ENCODE results near the gene UBTD1.

UBTD1 gene

DNA sequence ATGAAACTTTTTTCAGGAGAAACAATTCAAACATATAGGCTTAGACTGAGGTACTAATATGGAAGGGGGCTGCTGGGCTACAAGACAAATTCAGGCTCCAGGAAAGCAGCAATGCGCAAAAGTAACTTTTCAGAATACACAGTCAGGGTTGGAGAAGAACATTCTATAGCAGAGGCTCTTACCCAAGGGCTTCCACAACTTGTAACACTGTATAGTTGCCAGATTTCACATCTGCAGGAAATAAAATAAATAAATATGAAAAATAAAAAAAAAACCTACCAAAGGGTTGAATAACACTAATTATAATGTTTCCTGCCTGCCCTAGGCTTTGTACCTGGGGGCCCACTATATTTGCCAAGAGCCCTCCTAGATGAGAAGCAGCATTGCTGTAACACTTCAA is 14.8 kb upstream of the UBTD1 start:
- DNase-seq: no peak

DNA sequence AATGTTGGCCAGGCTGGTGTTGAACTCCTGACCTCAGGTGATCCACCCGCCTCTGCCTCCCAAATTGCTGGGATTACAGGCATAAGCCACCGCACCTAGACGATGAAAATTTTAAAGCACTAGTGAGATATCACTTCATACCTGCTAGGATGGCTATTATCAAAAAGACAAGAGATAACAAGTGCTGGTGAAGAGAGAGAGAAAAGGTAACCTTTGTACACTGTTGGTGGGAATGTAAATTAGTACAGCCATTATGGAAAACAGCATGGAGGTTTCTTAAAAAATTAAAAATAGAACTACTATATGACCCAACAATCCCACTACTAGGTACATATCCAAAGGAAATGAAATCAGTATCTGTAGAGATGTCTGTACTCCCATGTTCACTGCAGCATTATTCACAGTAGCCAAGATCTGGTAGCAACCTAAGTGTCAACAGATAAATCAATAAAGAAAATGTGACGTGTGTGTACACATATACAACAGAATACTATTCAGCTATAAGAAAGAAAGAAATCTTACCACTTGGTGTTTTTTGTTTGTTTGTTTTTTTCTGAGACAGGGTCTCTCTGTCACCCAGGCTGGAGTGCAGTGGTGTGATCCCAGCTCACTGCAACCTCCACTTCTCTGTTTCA is 13.0 kb upstream of the UBTD1 start:
- no peak for DNase-seq

DNA sequence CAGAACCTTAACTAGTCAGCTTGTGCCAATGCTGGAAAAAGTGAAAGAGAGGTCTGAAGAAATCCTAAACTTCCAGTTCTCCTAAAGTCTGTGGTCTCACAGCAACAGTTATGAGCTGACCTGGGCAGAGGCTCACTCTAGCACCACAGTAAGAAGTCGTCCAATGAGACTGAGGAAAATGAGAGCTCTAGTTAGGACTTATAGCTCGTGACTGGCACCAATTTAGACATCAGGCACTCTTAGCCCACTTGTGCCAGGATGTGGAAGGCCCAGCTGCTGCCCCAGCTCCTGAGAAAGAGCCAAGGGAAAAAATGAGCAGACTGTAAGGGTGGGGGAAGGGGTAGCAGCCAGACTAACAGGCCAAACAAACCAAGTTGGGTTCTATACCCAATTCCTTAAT is 8.1 kb upstream of the UBTD1 start:
- DNase-seq: no peak

DNA sequence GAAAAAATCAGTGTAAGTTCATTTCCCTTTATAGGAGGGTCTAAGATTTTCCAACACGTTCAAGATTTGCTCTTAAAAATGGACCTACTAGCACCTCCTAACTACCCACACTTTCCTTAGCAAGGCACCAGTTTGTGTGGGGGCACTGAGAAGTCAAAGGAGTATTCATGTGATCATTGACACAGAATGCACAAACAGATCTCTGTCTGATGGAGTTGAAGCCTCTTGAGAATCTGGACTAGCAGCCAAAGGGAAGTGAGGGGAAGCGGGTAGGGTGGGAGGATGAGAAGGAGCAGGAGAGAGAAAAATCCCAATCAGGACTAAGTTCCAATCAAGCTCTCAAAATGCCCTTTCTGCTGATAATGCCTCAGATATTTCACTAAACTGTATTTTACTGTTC is 4.6 kb upstream of the UBTD1 start:
- no peak for DNase-seq

DNA sequence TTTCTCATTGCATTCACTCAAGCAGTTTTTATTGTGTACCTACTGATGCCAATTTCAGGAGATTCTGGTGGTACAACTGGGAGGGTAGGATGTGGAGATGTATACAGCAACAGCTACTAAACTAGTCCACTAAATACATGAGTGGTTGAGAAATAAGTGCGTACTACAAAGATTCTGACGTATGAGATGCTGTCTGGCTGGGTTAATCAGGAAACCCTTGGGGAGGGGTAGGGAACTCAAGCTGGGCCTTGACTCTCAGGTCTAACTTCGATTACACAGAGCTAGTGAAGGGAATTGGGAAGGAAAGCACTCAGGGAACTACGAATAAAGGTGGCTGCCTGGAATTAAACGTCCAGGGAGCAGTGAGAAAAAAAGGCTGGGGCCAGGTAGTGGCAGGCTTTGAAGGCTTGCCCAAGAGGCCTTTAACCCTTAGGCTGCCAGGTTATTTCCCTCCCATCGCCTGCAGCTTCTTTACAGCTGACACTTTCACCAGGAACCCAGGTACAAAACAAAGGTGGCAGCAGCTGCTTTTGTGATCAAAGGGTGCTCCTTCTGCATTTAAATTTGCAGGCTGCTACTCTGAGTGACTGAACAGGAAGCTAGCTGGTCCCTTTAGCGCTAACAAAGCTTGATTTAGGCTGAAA is 3.7 kb upstream of the UBTD1 start:
- DNase-seq: peak; percentile 27

DNA sequence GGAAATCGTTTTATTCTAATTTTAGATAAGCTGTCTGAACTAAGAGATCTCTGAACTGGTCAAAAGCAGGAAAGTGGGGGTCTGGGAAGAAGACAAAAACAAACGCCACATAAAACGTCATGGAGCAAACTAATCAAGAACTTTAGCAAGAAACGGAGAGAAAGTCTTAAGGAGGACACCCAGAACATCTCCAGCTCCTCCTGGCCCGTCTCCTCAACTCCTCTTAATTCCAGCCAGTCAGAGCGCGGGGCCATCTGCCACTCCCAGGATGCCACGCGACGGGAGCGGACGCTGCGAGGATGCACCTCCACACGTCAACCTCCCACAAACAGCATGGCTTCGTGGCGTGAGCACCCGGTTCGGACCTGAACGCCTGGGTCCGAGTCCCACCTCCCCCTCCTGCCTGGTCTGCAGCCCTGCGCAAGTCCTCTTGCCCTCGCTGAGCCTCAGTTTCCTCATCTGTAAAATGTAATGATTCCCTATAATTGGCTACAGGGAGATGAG is 1.1 kb upstream of the UBTD1 start:
- DNase-seq: peak; percentile 70

DNA sequence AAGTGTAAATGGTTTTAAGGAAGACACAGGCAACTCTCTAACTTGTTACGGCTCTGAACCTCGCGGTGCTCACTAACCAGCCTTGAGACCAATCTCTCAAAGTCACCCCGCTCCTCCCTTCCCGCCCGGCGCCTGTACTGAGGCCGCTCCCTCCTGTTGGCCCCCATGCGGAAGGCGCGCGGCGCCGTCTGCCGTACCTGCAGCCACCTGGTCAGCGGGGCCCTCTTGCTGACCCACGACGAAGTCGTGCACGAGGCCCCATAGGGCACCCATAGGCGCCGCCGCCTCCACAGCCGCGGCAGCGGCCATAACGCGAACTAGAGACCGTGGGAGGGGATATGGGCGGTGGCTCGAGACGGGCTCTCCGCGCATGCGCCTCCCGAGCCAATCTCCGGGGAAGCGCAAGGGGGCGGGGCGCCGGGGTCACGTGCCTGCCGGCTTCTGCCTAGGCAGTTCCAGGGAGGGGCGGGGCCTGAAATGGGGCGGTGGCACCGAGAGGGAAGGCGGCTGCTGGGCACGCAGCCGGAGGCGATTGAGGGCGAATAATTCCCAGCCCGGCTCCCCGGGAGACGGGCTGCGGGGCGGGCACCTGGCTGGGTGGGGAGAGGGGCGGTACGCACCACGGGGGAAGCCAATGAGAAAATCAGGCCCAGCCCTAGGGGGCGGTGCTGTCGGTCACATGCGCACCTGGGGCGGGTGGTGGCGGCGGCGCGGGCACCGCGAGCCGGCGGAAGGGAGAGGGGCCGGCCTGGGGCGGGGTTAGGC is 466 bp upstream of the UBTD1 start, which contains the start of gene MMS19:
Gene MMS19, minus strand, starts transcription at position 347 of the 765 bp plus-strand sequence. Its CDS starts 38 bp downstream, at position 309.
- peak; percentile 98 for DNase-seq

DNA sequence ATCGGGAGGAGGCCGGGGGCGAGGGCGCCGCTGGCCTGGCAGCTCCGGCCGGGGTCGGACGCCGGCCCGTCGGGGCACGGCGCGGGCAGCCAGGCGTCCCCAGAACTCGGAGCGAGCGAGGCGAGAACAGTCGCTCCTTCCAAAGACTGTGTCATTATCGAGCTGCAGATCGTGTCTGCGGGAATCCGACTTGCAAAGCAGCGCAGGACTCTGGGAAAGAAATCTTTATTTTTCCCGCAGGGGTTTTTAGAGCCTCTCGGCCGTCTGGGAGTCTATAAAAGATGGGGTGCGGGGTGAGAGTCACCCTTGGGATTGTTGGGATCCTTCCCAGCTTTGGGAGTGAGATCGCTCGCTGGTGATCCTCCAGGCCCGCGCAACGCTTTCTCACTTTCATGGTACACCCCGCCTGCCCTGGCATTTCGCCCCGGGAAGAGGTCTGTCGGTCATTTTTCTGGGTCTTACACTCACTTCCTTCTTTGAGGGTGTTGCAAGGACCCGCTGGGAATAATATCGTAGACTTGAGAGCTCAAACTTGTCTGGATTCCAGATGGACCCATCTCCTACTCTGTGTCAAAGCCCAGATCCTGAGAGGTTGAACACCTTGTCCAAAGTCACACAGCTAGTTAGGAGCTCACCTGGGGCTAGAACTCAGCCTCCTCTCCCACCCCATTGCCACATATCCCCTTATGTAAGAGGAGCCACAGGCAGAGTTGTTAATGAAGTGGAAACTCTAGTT is 1.0 kb downstream of the UBTD1 start:
- DNase-seq: peak; percentile 5

DNA sequence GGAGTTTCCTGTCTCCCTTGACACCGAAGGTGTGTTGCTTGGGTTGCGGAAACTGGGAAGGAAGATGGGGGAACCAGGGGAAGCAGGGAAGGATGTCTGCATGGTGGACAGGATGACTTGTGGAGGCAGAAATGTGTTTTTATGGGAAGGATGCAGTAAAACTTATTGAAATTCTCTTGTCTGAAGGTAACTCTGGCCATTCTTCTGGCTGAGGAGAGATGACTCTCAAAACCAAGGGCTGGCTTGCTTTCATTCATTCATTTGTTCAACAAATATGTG is 1.5 kb downstream of the UBTD1 start:
- no peak for DNase-seq

DNA sequence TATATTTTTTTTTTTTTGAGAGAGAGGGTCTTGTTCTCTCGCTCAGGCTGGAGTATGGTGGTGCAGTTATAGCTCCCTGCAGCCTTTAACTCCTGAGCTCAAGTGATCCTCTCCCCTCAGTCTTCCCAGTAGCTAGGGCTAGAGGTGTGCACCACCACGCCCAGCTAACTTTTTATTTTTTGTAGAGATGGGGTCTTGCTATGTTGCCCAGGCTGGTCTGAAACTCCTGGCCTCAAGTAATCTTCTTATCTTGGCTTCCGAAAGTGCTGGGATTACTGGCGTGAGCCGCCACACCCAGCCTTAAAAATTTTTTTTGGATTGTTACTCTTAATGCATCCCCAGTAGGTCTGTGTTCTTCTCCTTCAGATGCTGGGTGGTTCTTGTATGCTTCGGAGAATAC is 4.2 kb downstream of the UBTD1 start:
- DNase-seq: no peak

DNA sequence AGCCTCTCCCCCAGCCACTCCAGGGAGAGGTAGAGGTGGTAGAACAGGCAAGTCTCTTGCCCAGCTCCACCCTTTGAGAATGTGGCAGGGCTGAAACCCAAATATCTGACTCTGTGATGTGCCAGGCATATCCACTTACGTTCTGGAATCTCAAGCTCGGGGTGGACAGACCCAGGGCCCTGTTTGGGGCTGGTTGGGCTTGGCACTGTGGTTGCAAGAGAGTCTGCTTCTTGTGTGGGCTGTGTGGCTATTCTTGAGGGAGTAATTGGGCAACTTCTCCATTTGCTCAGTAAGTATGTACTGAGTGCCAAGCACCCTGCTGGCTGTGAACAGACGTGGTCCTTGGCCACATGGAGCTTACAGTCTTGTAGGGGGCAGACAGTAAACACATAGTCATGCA is 4.7 kb downstream of the UBTD1 start:
- no peak for DNase-seq

DNA sequence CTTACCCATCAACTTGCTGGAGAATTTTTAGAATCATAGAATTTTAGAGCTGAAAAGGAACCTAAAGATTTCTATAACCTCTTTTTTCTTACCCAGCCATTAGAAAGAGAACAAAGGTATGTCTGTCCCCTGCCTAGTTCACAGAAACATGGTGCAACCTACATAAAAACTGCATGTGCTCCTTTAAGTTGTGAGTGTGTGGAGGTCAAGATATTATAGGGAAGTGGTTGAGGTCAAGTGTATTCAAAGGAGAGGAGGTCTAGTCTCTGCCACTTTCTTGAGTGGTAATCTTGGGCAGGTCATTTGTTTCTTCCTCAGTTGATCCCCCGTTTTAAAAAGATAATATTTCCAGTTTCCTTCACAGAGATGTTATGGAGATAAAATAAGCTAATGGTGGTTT is 6.4 kb downstream of the UBTD1 start:
- no peak for DNase-seq

DNA sequence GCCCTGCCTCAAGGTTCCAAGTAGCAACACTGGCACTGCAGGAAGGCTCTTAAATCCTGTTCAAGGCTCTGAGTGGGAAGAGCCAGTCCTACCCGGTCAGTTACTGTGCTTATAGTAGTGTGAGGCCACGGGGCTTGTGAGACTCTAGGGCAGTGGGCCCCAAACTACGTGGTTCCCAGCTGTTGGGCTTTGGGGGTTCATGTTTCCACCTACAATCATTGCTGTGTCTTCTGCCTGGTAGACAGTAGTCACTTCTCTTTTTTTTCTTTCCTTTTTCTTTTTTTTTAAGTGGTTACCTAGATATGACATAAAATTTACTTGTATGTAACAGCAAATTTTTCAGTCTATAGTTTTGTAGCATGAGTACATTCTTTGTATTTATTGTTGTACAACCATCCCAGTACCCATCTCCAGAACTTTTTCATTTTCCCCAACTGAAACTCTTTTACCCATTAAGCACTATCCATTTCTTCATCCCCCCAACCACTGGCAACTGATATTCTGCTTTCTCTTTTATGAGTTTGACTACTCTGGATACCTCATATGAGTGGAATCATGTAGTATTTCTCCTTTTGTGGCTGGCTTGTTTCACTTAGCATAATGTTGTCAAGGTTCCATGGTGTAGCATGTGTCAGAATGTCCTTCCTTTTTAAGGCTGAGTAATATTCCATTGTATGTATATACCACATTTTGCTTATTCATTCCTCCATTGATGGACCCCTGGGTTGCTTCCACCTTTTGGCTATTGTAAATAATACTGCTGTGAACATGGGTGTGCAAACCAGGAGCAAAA is 7.7 kb downstream of the UBTD1 start:
- no peak for DNase-seq

DNA sequence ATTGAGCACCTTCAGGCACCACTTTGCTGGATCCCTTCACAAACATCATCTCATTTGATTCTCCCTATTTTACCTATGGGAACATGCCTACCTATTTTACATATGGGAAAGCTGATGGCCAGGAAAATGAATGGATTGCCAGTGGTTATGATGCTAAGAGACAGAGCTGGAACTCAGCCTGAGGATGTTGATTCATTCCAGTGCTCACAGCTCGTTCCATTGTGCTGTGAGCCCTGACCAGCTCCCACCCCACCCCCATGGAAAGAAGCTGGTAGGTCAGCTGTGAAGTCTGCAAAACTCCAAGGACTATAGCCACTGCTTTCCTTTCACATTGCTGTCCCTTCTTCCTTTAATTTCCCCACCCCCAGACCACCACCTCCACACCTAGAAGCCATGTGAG is 9.6 kb downstream of the UBTD1 start:
- no peak for DNase-seq

DNA sequence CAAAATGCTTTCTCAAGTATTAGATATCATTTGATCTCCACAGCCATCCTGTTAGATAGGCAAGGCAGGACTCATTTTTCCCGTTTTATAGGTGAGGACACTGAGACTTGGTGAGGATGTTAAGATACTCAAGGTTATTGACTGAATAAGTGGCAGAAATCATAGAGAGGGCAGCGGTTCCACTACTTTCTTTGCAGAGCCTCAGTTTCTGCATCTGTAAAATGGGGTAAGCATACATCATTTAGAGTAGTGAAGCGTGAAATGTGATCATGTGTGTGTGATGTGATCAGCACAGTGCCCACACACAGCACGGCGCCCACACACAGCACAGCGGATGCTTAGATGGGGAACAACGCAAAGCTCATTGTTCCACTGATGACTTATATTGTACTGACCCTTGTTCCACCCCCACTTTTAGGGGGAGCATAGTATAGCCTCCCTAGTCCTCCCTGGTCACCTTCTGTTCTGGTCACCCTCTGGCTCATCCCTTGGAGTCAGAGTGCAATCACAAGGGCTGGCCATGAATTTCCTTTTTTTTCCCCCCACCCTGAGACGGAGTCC is 10.5 kb downstream of the UBTD1 start:
- no peak for DNase-seq

DNA sequence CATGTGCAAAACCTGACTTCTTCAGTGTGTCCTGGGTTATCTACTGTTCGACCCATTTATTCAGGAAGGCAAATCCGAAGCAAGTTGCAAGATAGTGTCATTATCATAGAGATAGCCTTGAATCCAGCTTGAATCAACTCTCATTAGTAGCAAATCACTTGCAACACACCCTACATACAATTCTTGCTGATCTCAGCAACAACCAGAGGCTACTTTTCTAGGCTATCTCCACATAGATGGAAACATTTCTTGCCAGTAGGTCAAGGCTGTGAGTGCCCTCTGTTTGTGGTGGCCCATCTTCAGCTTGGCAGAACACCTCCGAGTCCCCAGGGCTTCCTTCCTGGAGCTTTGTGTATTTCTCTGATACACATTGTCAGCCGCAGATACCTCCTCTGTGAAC is 12.0 kb downstream of the UBTD1 start:
- no peak for DNase-seq

DNA sequence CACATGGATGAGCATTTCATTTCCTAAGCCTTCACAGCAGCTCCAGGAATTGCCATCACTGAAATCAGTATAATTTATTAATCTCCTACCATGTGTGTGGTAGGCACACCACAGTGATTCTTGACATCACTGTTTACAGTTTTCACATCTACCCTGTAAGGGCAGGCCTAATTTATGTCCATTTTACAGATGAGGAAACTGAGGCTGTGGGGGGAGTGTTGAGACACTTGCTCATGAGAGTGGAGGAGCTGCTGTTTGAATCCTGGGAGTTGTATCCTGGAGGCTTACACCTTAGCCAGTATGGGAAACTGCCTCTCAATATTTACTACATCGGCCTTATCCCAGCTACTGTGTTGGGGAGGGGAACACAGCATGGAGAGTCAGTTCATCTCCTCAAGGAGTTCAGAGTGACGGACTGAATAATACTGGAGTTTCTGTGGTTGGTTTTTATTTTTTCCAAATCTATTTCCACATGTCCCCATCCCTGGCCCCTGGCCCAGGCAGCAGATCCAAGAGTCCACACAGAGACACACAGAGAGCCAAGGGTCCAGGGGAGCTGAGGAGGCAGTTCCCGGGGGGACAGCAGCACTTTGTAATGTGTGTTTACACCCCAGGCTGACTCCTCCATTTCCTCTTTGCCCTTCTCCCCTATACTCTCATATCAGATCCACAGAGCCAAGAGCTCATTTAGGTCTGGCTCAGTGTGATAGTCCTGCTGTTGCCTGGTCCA is 13.2 kb downstream of the UBTD1 start:
- no peak for DNase-seq

DNA sequence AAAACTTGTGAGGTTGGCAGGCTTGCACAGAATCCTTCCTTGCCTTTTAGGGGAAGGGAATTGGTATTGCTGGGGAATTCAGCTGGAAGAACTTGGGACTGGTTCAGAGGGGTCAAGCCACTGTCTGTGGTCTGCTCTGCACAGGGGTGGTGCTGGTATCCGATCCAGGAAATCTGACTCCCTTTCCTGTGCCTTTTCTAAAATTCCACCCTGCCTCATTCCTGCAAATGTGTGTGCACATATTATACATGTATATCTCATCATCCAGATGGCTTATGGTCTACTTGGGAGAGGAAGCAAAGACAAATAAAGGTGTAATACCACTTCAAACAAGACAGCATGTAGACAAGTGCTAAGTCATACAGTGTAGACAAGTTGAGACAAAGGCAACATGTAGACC is 14.3 kb downstream of the UBTD1 start:
- DNase-seq: no peak

DNA sequence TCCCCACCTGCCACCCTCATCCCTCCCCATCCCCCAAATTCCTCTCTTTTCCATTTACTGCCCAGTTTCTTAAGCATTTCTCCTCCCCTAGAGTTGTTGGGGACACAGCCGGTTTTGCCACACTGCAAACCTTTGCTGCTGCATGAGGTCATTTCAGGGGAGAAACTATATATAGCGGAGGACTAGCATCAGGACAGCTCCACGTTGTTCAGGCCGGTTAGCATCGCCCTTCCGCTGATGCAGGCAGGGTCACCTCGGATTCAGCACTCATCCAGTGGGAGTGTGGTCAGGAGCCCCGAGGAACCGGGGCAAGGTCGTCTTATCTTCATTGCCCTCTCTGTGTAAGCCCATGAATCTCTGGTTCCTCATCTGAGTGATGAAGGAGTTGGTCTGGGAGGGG is 15.6 kb downstream of the UBTD1 start:
- no peak for DNase-seq

DNA sequence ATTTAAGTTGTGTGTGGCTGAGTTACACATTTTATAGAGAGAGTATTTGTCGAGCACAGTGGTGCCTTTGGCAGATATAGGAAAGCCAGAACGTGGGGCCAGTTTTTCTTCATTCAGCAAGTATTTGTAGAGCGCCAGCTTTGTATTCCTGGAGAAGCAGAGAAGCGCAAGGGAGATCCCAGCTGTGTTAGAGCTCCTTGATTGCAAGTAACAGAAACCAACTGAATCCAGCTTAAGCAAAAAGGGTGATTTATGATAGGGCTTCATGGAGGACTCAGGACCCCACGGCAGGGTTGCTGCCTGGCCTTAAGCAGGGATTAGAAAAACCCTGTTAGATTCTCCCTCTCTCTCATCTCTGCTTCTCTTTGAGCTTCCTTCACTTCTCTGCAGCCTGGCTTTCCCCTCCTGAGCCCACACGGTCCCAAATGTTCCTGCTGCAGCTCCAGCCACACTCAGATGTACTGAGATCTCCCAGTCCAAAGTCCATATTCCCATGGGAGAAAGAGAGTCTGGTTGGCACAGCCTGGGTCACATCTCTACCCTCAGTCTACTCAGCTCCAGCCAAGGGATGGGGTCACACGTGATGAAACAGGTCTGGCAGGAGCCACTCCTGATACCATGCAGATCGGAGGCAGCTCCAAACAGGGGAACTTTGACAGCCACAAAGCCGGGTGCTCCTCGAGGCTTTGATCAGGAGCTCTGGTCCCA is 16.7 kb downstream of the UBTD1 start:
- DNase-seq: no peak

Data from CD4-positive, alpha-beta T cell treated with Interleukin-17A for 1 hour (primary cell).